GM19455 (cell line): ENCODE measurements around the gene PALB2.
"Not testable (repeated sequence)": the region's sequence is repeated elsewhere in the genome, so short reads cannot be mapped to it uniquely, and the experiment has no call there.

ENCODE experiments used
- ATAC-seq: cut with Tn5 transposase; IDR thresholded peaks from one replicate; pipeline ENCODE4 v1.9.1; 2021; ENCODE audit not compliant: unreplicated experiment

The PALB2 gene

DNA sequence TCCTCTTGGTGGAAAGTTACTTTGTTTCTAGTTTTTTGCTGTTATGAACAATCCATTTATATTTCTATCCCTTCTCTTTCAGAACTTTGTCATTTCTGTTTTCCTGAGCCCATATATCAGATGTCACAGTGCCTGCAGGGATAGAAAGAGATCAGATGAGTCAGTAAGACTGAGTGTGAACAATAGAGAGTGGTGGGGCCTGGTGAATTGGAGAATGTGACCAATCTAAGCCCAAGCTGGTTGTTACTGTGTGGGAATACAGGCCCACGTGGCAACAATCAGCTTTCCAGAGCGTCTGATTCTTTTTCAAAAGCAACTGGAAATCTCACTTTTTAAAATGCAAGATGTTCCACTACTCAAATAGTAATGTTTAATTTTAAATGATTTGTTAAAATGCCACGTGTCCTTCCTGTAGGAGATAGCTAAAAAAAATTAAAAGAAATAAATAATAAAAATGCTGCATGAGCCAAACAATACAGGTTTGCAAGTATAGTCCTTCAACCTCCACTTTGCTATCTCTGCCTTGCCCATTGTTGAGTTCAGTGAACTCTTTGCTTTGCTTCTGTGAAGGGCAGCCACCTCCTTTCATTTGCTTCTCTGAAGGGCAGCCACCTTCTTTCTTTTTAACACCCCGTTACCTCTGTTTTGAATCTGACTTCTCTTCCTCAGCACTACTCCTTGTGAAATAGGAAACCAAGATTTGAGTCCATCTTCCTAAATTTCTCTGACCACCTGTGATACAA is 9.7 kb upstream of the PALB2 start:
- ATAC-seq, result no peak

DNA sequence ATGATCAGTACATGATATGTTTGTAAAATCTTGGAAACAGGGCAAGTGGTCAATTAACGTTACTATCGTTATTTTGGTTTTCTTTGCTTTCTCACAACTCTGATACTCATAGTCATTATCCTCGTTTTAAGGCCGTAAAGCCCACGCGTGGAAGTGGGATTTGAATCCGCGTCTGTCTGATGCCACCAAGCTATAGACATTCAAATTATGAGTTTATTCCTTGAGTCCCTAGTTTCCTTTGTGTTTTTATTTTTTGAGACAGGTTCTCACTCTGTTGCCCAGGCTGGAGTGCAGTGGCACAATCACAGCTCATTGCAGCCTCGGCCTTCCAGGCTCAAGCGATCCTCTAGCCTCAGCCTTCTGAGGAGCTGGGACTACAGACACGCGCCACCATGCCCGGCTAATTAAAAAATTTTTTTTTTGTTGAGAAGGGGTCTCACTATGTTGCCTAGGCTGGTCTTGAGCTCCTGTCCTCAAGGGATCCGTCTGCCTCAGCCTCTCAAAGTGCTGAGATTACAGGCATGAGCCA is 1.2 kb upstream of the PALB2 start:
- no peak for ATAC-seq

DNA sequence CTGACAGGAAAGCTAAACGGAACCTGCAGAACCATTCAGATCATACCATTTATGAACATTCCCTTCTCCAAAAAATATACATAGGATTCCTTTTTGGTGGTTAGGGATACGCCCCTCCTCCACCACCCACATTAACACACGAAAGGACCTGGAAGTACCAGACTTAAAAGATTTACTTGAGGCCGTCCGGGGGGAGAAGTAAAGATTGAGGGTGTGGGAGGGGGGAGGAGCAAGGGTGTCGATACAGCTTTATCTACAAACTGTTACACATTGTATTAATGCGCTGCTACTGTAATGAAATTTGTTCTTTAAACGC is 537 bp downstream of the PALB2 start:
- ATAC-seq, result peak; percentile 8

DNA sequence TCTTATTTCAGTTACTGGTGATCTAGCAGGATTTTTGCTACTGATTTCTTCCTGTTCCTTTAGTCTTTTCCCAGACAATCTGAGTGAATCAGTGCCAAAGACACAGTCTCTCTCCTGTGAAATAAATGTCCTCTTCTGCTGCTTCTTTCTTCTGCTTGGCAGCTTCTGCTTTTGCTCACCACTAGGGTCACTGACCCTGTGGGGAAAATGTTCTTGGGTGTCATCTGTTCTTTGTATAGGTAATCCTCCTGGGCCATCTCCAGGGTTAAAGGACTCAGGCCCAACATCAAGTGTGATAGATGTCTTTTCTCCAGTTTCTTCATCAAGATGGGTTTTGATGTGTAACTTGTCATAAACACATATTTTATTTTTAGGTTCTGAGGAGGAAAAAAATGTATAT is 5.2 kb downstream of the PALB2 start:
- no peak for ATAC-seq

DNA sequence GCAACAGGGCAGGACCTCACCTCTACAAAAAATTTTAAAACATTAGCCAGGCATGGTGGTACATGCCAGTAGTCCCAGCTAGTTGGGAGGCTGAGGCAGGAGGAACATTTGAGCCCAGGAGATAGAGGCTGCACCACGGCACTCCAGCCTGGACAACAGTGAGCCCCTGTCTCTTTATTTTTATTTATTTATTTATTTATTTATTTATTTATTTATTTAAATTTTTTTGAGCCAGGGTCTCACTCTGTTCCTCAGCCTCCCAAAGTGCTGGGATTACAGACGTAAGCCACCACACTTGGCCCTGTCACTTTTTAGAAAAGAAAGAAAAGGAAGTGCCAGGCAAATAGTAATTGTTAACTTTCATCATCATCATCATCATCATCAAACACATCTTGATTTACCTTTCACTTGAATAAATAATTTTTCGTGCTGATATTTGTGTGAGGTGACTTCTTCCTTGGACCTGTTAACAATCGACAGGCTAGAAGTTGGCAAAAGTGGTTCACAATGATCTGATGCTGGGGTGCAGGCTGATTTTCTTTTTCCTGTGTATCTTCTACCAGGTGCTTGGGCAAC is 6.6 kb downstream of the PALB2 start:
- no peak for ATAC-seq

DNA sequence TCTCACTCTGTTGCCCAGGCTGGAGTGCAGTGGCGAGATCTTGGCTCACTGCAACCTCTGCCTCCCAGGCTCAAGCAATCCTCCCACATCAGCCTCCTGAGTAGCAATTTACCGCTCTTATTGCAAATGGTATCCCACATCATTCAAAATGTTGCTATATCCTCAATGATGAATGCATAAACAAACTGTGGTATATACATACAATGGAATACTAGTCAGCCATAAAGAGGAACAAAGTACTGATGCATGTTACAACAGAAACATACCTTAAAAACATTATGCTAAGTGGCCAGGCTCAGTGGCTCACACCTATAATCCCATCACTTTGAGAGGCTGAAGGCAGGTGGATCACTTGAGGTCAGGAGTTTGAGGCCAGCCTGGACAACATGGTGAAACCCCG is 9.2 kb downstream of the PALB2 start:
- ATAC-seq, result not testable (repeated sequence)

DNA sequence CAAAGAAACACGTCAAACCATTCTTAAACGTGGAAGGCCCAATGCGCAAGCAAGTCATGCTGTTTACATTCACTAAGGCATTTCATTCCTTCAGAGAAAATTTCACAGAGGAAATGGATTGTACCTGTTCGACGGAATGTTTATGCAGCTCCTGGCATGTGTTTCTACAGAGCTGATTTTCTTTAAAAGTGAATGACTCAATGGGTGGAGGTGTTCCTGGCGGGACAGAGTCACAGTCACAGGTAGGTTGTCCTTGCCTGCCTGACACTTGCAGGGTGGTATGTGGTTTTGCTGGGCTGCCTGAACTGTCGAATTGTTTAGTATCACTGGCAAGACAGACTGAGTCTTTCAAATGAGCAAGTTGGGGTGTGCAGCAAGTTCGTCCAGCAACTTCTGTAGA is 11.6 kb downstream of the PALB2 start:
- no peak for ATAC-seq

DNA sequence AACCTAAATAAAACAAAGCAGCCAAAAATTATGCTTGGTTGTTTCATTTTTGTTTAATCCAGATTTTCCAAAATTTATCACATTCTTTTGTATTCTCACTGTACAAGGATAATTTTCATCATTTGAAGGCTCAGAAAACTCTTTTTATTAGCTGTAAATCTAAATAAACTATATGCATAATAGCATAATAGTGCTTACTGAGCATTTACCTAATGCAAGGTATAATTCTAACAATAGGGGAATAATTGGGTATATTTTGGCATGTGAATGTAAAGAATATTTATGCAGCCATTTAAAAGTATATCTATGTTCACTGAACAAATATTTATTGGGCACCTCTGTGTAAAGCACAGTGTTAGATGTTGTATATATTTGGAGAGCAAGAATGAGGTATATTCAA is 17.0 kb downstream of the PALB2 start:
- no peak for ATAC-seq

DNA sequence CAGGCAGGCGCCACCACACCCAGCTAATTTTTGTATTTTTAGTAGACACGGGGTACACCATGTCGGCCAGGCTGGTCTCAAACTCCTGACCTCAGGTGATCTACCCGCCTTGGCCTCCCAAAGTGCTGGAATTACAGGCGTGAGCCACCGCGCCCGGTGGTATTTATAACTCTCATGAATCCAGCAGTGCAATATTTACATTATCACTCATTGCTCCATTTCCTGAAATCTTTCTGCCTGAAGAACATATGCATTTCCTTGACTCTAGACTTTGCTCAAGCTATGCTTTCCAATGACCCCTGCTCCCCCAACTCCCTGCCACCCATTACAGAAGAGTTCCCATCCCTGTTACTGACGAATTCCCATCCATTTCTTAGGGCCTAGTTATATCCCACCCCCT is 25.3 kb downstream of the PALB2 start:
- no peak for ATAC-seq

DNA sequence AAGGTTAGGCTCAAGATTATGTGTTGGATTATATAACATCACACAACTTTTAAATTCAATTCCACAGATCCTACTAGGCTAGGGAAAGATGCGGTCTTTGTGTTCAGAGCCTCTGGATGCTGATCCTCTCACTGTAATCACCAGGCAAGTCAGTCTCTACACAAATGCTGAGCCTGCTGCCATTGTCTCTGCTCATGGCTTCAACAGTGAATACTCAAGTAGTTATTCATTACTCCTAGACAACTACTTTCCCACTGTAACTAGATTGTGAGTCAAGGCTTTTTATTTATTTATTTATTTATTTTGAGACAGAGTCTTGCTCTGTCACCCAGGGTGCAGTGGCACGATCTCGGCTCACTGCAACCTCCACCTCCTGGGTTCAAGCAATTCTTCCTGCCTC is 29.2 kb downstream of the PALB2 start:
- no peak for ATAC-seq

DNA sequence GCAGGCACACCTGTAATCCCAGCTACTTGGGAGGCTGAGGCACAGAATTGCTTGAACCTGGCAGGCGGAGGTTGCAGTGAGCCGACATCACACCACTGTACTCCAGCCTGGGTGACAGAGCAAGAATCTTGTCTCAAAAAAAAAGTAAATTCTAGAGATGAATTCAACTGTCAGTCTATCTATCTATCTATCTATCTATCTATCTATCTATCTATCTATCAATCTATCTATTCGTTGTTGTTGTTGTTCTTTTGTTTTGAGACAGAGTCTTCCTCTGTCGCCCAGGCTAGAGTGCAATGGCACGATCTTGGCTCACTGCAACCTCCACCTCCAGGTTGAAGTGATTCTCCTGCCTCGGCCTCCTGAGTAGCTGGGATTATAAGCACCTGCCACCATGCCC is 30.2 kb downstream of the PALB2 start:
- ATAC-seq, result not testable (repeated sequence)

DNA sequence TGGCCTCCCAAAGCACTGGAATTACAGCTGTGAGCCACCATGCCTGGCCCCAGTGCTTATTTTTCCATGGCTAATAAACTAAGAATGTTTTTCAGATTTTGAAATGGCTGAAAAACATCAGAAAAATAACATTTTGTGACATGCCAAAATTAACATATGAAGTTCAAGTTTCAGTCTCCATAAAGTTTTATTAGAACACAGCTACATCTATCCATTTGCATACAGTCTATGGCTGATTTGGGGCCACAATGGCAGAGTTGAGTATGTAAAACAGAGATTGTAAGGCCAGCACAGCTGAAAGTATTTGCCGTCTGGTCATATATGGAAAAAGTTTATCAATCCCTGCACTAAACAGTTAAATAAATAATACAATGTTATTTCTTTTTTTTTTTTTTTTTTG is 31.2 kb downstream of the PALB2 start:
- ATAC-seq, result no peak

DNA sequence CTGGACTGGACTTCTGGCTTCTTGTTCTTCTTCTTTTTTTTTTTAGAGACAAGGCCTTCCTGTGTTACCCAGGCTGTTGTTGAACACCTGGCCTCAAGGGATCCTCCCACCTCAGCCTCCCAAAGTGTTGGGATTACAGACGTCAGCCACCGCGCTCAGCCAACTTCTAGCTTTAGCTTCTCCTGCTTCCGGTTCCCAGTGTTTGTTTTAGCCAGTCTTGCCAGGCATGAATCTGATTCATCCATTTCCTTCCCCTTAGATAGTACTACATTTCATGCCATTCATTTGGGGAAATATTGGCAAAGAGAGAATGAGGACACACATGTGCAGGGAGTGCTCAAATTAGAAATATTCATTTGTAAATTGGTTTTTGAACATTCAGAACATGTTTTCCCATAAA is 32.9 kb downstream of the PALB2 start:
- ATAC-seq, result no peak

DNA sequence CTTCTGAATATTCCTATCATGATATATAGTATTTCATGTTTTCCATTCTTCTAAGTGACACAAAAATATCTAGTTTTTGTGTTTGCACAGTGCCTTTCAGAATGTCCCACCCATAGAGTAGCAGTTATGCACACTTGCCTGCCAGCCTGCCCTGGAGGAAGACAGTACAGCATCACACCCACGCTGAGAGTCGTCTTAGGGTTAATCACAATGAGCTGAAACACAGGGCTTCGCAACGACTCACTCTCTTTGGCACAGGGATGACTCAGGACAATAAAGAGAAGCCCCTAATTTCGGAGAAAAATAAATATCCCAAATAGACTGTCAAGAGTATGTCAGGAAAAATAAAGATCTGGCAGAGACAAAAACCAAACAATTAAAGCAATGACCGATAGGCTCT is 33.4 kb downstream of the PALB2 start:
- ATAC-seq, result no peak

DNA sequence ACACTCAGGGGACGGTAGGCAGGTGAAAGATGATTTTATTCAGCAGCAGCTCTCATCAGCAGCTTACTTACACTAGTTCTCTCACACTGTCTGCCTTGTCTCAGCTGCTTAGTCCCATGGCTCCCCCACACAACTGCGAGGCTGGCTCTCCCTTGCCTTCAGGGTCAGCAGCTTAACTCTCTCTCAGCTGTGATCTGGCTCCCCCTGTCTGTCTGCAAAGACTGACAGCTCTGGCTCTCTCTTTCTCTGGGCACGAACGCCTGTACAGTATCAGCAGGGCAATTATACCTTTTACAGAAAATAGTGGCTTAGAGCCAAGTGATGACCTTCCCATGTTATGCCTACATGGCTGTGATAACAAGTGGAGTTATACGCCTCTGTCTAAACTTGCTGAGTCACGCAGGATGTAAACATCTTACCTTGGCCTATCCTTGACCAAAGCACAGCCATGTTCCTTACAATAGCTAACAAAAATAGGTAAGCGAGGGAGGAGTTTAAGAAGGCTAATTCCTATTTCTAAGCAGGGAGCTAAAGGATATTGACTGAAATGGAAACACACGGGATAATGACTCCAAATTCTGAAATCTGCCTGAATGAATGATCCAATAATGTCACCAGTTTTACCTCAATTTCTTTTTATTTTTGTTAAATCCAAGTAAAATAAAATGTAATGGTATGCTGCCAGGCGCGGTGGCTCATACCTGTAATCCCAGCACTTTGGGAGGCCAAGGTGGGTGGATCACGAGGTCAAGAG is 43.9 kb downstream of the PALB2 start:
- ATAC-seq, result no peak

DNA sequence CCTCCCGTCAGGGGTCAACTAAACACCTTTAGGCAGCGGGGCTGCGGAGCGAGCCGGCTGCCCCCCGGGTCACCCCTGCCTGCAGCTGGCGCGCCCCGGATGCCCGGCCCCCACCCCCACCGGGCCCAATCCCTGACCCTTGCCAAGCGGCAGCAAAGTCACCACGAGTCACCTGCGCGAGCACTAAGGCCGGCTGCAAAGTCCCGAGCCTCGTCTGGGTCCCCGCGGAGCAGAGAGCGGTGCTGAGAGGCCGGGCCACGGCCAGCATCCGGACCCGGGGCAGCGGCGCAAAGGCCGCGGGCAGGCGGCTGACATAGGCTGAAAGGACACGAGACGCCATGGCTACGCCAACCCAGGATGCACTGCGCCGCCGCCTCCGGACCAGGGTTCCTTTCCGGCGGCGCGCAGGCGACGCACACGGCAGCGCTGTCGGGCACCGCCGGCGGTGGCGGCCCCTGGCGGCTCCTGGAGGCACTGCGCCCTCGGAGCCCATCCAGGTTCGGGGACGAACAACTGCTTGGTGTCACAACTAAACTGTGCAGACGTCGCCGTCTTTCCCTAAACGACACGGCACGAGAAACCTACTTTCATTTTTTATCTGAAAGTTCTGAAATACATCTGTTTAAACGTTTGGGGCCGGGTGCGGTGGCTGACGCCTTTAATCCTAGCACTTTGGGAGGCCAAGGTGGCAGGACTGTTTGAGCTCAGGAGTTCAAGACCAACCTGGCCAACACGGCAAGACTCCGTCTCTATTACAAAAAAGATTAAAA is 45.0 kb downstream of the PALB2 start, which contains the start of gene NDUFAB1:
Gene NDUFAB1, minus strand, starts transcription at position 366 of the 770 bp plus-strand sequence. Its CDS starts 26 bp downstream, at position 340.
- peak; percentile 96 for ATAC-seq

DNA sequence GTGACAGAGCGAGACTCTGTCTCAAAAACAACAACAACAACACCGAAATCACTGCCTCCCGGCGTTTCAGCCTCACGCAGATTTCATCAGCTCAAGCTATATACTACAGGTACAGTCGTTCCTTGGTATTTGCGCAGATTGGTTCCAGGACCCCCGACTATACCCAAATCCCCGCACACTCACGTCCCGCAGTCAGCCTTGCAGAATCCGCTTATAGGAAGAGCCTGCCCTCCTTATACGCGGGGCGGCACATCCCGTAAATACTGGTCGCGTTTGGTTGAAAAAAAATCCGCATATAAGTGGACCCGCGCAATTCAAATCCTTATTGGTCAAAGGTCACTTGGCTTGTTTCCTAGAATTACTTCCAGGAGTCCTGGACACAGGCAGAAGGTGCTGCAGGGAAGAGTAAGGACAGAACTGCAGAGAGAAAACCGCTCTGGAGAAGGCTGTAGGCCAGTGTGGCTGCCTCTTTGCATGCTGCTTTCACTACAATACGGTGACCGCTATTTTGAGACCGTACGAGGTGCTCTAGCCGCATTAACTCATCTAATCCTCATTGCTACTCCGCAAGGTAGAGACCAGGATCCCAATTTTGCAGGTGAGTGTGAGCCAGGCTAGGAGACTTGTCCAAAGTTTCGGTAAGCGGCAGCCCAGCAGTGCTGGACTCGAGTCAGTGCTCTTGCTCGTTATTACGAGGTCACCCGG is 45.7 kb downstream of the PALB2 start:
- ATAC-seq, result no peak

DNA sequence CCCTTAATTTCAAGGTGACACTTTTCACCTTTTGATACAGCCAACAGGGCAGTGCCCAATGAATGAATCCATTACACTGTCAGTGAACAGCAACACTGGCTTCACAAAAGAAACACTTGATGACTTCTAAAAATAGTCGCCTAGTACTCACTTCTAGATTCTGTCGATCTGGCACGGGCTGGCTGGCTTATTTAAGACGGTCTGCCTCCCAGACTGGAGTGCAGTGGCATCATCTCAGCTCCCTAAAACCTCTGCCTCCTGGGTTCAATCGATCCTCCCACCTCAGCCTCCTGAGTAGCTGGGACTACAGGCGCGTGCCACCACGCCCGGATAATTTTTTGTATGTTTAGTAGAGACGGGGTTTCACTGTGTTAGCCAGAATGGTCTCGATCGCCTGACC is 46.9 kb downstream of the PALB2 start:
- ATAC-seq, result no peak

DNA sequence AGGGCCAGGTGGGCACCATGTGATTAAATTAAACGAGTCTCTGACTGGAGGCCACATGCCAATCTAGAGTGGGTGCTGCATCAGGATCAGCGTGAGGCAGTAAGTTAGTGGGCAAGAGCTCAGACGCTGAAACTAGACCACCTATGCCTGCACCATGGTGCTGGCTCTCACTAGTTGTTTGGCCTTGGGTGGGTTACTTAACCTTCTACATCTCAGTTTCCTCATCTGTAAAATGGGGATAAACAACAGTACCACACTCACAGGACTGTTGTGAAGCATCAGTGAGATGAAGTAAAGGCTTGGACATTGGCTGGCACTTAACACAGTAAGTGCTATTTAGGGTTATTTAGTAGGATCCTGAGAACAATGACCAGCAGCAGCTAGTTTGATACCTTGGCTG is 50.9 kb downstream of the PALB2 start:
- no peak for ATAC-seq

DNA sequence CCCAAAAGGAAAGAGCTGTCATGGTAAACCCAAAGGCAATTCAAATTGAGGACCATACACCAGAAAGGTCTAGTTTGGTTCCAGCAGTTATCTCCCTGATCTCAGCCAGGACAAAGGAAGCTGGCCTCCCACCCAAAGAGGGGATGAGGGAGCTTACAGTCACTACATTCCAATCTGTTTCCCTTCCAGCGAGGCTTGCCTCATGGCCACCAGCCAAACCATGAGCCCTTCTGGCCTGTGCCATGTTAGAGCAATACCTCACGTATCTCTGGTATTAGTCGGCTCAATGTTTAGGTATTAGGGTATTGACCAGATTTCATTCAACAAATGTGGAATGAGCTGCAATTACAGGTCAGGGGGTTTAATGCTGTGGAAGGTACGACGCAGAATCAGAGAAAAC is 53.4 kb downstream of the PALB2 start:
- ATAC-seq, result no peak
